Right cardiac atrium (tissue), 5 donors: ENCODE results near the gene ZBTB5. TPM values are rescaled to one million over a fixed set of nuclear protein-coding genes. Genes with fewer than 3 reads are reported as not detected.

Source experiments
- ATAC-seq, 2 donors: fragments of 200-7000 bp; cut with Tn5 transposase; one replicate each; pipeline versions ENCODE4 v1.8.0 to v1.9.1; 2020; ENCODE audit warnings: moderate library complexity in 2 of 2, mild to moderate bottlenecking in 1 of 2
- DNase-seq, 3 donors: peaks; one replicate each; pipeline ENCODE4 v3.0.0-alpha.2; 2020
- H3K27ac ChIP-seq: one replicate; pipeline ENCODE4 v1.5.1; 2013; ENCODE audit warnings: mild to moderate bottlenecking, low read length, control low read depth, moderate library complexity
- H3K27me3 ChIP-seq: one replicate; pipeline ENCODE4 v1.6.1; 2013; ENCODE audit not compliant: control insufficient read depth, insufficient read depth
- H3K4me1 ChIP-seq: one replicate; pipeline ENCODE4 v1.6.1; 2013; ENCODE audit warnings: low read length; ENCODE audit not compliant: control insufficient read depth, insufficient read depth
- H3K4me3 ChIP-seq: one replicate; pipeline ENCODE4 v1.5.1; 2013; ENCODE audit warnings: low read length, control low read depth
- H3K9me3 ChIP-seq: one replicate; pipeline ENCODE4 v1.6.1; 2013; ENCODE audit warnings: low read length; ENCODE audit not compliant: control insufficient read depth
- WGBS: extraction: QIAGEN DNeasy Blood & Tissue Kit; methylation state at CpG from one replicate; pipeline ENCODE4 v1.1.7; 2013; 5-methylcytosine and 5-hydroxymethylcytosine counted together
- intact Hi-C, 4 donors: fragments of 100-400 bp; cut with DNase I; formaldehyde crosslinking; loops; one replicate each; pipeline versions ENCODE4 v1.11.0 to v1.14.0; 2022 to 2023
- polyA plus RNA-seq: library from polyadenylated mRNA; stranded (reverse); fragments of 200-250 nt; gene quantifications from one replicate; pipeline ENCODE4 v1.2.3, GENCODE V29; 2013
- total RNA-seq, 4 donors: library from RNA; stranded (reverse); fragmentation: NEBNext Ultra II Directional; extraction: Animal tissue kit (Norgen Biotek cat#: 25700); gene quantifications; one replicate each; pipeline ENCODE4 v1.2.1, GENCODE V29; 2021
- donor health status: healthy with polysubstance abuse.
- donor health status: DM: no; HTN: yes; CAD: no.
- donor health status: DM: no; HTN: no; CAD: no.
- donor health status: DM: no; HTN: yes; CAD: no; lungs with severe emphysema.
- donor health status: DM: yes; HTN: yes; CAD: no.

Gene ZBTB5
- total and polyA plus RNA-seq, 5 donors, result 3.8 to 9.1 (median 7.2) TPM

GRCh38 chr9:37414503-37414943, 50.7 kb downstream of the ZBTB5 start:
- DNase-seq (no peak), ATAC-seq (no peak)
- intact Hi-C loops, result loop anchor here in 1 of 4 donors (10.0 kb wide), 1 partner anchor 50 kb away; the partner anchor contains the start of gene ZBTB5
- Histone ChIP-seq H3K27ac (no peak overlapping the region), H3K4me3 (no peak overlapping the region), H3K27me3 (no peaks in the 10 kb centered on the region), H3K9me3 (no peaks in the 10 kb centered on the region), H3K4me1 (peaks cover 5% of the 10 kb centered on the region)
- 86% methylated on average over 10 of the region's 10 CpGs for WGBS

- no peak overlapping the region for H3K27ac ChIP-seq
- intact Hi-C loops, result loop anchor here in 1 of 4 donors (10.0 kb wide), 1 partner anchor 51 kb away; the partner anchor contains the start of gene ZBTB5
- H3K4me1 ChIP-seq, result peaks cover 5% of the 10 kb centered on the region
- no peak for ATAC-seq
- H3K4me3 ChIP-seq, result no peak overlapping the region
- 89% methylated on average over 4 of the region's 4 CpGs for WGBS
- no peak for DNase-seq
- H3K27me3 ChIP-seq, result no peaks in the 10 kb centered on the region
- H3K9me3 ChIP-seq, result no peaks in the 10 kb centered on the region
These were observed 51.9 kb downstream of the ZBTB5 start for GRCh38 chr9:37413311-37413710.

- no peak overlapping the region for H3K4me3 ChIP-seq
- no peak overlapping the region for H3K27ac ChIP-seq
- H3K4me1 ChIP-seq, result peaks cover 5% of the 10 kb centered on the region
- WGBS, result 62% methylated on average over 17 of the region's 17 CpGs
- H3K27me3 ChIP-seq, result no peaks in the 10 kb centered on the region
- no peaks in the 10 kb centered on the region for H3K9me3 ChIP-seq
- ATAC-seq (peak; percentile 22 to 42), DNase-seq (peak in 2 of 3 donors; percentile 74)
- intact Hi-C loops, result loop anchor here in 1 of 4 donors (10.0 kb wide), 1 partner anchor 52 kb away; the partner anchor contains the start of gene ZBTB5
These were observed 52.7 kb downstream of the ZBTB5 start for GRCh38 chr9:37412431-37413151.

DNA sequence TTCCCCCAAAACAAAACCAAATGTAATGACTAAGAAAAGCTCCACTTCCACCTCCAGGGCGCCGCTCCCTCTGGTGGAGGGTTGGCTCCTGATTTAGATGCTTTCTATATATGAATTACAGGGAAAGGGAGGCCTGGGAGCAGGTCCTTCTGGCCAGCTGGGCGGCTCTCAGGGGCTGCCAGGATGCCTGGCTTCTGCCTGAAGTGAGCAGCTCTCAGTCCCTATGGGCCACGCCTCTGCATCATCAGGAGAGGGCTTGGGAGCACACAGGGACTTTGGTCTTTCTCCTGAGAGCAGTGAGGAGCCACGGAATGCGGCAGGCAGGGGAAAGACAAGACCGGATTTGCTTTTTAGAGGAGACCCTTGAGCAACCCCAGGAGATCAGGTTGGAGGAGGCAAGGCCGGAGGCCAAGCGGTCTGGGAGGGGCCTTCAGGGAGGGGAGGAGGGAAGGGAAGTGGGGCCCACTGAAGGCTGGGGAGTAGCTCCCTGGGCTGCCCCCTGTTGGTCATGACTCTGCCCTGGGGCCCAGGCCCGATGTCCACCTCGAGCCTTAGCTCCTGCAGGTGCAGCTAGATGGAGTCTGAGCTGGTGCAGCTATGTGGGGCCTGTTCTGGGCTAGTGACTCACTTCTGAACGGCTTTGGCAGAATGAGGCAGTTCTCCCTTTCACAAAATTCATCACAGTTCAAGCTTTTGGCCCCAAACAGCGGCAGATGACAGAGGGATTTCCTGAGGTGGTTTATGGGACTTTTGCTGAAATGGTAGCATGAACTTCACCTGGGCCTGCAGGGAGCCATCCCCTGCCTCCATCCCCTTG, 54.1 kb downstream of the ZBTB5 start:
- Histone ChIP-seq H3K9me3 (no peaks in the 10 kb centered on the region), H3K4me3 (no peak overlapping the region), H3K27me3 (no peaks in the 10 kb centered on the region), H3K27ac (no peak overlapping the region), H3K4me1 (peaks cover 5% of the 10 kb centered on the region)
- ATAC-seq (peak in 1 of 2 donors; percentile 28), DNase-seq (peak in 1 of 3 donors; percentile 54)
- 73% methylated on average over 13 of the region's 13 CpGs for WGBS
- intact Hi-C loops, result loop anchor here in 1 of 4 donors (10.0 kb wide), 1 partner anchor 54 kb away; the partner anchor contains the start of gene ZBTB5

- Histone ChIP-seq H3K4me1 (peaks cover 5% of the 10 kb centered on the region), H3K4me3 (no peak overlapping the region)
- no peak for DNase-seq
These were observed 54.8 kb downstream of the ZBTB5 start for GRCh38 chr9:37410354-37410861.

DNA sequence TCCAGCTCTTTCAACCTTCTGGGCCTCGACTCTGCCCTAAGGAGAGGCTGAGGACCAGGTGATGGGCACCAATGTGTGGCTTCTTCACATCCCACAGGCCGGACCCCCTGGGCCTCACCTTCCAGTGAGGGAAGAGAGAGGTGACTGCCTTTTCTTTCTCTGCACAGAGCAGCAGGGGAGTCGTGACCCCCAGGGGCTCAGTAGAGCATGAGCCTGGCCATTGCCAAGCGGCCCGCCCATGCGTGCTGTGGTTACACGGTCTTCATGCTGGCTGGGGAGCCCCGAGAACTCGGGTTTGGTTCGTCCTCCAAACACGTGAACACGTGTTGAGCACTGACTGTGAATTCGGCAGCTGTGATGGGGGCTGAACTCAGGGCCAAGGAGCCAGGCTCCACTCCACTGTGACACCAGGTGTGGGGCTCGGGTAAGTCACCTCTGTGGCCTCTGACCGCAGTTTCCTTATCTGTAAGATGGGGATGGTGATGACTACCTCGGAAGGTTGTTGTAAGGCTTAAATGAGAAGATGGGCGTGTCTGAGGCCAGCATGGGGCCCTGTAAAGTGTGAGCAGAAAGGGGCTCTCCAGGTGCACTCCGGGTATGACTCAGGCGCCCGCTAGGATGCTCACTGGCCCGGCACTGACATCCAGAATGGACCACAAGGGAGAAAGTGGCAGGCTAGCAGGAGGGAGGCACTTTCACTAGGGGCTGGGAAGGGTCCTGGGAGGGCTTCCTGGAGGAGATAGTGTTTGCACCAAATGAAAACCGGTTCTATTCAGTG, 56.1 kb downstream of the ZBTB5 start:
- Histone ChIP-seq H3K9me3 (no peaks in the 10 kb centered on the region), H3K4me3 (no peak overlapping the region), H3K27me3 (no peaks in the 10 kb centered on the region), H3K27ac (no peak overlapping the region), H3K4me1 (peaks cover 3% of the 10 kb centered on the region)
- ATAC-seq (no peak), DNase-seq (no peak)
- WGBS, result 89% methylated on average over 22 of the region's 22 CpGs
- intact Hi-C loops, result no loop called here

More at GRCh38 chr9:37410354-37410861, 54.8 kb downstream of the ZBTB5 start:
- no peak for ATAC-seq
- Histone ChIP-seq H3K27me3 (no peaks in the 10 kb centered on the region), H3K9me3 (no peaks in the 10 kb centered on the region), H3K27ac (no peak overlapping the region)
- WGBS, result 92% methylated on average over 9 of the region's 9 CpGs
- intact Hi-C loops, result loop anchor here in 1 of 4 donors (10.0 kb wide), 1 partner anchor 54 kb away; the partner anchor contains the start of gene ZBTB5

DNA sequence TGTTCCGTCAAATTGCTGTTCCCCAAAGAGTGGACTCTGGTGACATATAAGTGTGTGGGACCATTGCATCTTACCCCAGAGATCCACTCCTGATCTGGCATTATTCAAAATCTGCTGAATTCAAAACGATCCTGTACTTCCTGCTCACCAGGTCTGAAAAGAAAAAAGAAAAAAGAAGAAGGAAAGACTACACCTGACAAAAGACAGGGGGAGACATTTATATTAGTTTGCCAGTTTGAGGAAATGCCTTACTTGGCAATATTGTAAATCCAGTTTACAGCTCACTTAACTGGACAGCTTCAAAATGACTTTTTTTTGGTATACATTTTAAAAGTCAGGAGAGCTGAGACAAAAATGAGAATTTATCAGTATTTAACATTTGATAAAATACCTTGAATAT, 57.8 kb downstream of the ZBTB5 start:
- no peak overlapping the region for H3K27ac ChIP-seq
- no peak overlapping the region for H3K4me3 ChIP-seq
- intact Hi-C loops, result no loop called here
- no peaks in the 10 kb centered on the region for H3K9me3 ChIP-seq
- H3K27me3 ChIP-seq, result no peaks in the 10 kb centered on the region
- H3K4me1 ChIP-seq, result peaks cover 3% of the 10 kb centered on the region
- no peak for DNase-seq
- WGBS, result 72% methylated on average over 2 of the region's 2 CpGs
- ATAC-seq, result no peak

DNA sequence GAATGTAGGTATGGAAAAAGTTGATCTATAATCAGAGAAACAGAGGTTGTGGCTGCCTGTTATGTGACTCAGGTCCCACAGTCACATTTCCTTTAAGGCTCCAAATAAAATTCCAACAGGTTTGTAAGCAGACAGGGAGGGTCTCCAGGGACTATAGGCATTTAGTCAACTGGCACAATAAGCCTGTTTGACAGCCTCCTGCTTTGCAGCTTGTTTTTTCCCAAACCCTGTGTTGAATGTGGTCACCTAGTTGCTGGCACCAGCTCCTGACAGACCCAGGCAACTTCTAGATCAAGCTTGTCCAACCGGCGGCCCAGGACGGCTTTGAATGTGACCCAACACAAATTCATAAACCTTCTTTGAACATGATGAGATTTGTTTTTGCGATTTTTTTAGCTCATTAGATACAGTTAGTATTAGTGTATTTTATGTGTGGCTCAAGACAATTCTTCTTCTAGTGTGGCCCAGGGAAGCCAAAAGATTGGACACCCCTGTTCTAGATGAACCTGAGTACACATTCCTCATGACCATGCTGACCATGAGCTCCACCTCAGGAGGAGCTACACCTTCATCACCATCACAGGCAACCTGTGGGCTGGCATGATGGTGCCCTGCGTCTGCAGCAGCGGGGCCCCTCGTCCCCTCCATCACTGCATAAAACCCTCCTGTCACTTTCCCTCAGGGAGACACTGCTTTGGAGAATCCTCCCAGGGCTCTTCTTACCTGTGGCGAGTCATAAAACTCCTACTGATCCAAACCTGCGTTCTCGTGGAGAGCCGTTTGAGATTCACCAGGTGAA, 58.4 kb downstream of the ZBTB5 start:
- peak in 1 of 3 donors; percentile 16 for DNase-seq
- Histone ChIP-seq H3K27me3 (no peaks in the 10 kb centered on the region), H3K27ac (no peak overlapping the region), H3K4me3 (no peak overlapping the region), H3K4me1 (peaks cover 3% of the 10 kb centered on the region), H3K9me3 (no peaks in the 10 kb centered on the region)
- WGBS, result 92% methylated on average over 11 of the region's 11 CpGs
- intact Hi-C loops, result no loop called here
- ATAC-seq, result no peak

- DNase-seq, result peak in 1 of 3 donors; percentile 59
- intact Hi-C loops, result no loop called here
These were observed 59.4 kb downstream of the ZBTB5 start for GRCh38 chr9:37405764-37406380.

More at GRCh38 chr9:37405764-37406380, 59.4 kb downstream of the ZBTB5 start:
- ATAC-seq, result peak in 1 of 2 donors; percentile 24
- H3K27ac ChIP-seq, result no peak overlapping the region
- no peak overlapping the region for H3K4me3 ChIP-seq
- WGBS, result 70% methylated on average over 10 of the region's 10 CpGs
- H3K9me3 ChIP-seq, result no peaks in the 10 kb centered on the region
- H3K27me3 ChIP-seq, result no peaks in the 10 kb centered on the region
- H3K4me1 ChIP-seq, result no peaks in the 10 kb centered on the region
